H1 (cell line): ENCODE measurements around the gene VEGFC. TPM values are rescaled to one million over a fixed set of nuclear protein-coding genes. Genes with fewer than 3 reads are reported as not detected.

Experiments
- CBX8 ChIP-seq: fragments of 300-800, 300-1000 bp; sonication (generic); IDR thresholded peaks from 2 replicates; pipeline ENCODE4 v1.7.1; 2016; ENCODE audit warnings: low read depth, low read length, borderline replicate concordance
- CTBP2 ChIP-seq: IDR thresholded peaks from 2 replicates; pipeline ENCODE4 v1.7.0; 2011; ENCODE audit warnings: borderline replicate concordance, mild to moderate bottlenecking, moderate library complexity, mixed read lengths, low read length; ENCODE audit not compliant: insufficient read depth, insufficient read length
- GABPA ChIP-seq: IDR thresholded peaks from 2 replicates; pipeline ENCODE4 v1.6.1; 2011; ENCODE audit warnings: mild to moderate bottlenecking, low read length, moderate library complexity, borderline replicate concordance; ENCODE audit not compliant: insufficient read depth
- GTF2F1 ChIP-seq: IDR thresholded peaks from 2 replicates; pipeline ENCODE4 v1.6.1; 2012; ENCODE audit warnings: low read depth, low read length, improper control_type of control experiment, borderline replicate concordance
- NANOG ChIP-seq: IDR thresholded peaks from 2 replicates; pipeline ENCODE4 v1.6.1; 2011; ENCODE audit warnings: low read length, low read depth, mild to moderate bottlenecking, inconsistent platforms; ENCODE audit not compliant: insufficient read depth, poor library complexity, severe bottlenecking
- RBBP5 ChIP-seq: IDR thresholded peaks from 2 replicates; pipeline ENCODE4 v1.7.1; 2012; ENCODE audit warnings: low read depth, mild to moderate bottlenecking, inconsistent platforms, low read length, moderate library complexity, borderline replicate concordance
- SIN3A ChIP-seq, 2 experiments: IDR thresholded peaks in 1 of 2; conservative IDR thresholded peaks in 1 of 2; 2 replicates each; pipeline ENCODE4 v1.6.1; 2011 to 2012; ENCODE audit warnings: low read length in 2 of 2, improper control_type of control experiment in 1 of 2, low read depth in 1 of 2, mild to moderate bottlenecking in 1 of 2
- polyA plus RNA-seq, 7 experiments: library from polyadenylated mRNA; depleted of rRNA in 3 of 7; stranded (reverse) in 5 of 7; unstranded in 2 of 7; fragments of >200 nt in 5 of 7; fragments of 200-250 nt in 2 of 7; gene quantifications; 1 replicate in 5 of 7; 2 replicates in 1 of 7; 4 replicates in 1 of 7; pipeline versions ENCODE4 v1.2.1 to v1.2.3, GENCODE V29; 2011 to 2013; ENCODE audit warnings: missing spikeins in 2 of 7, mixed read lengths in 2 of 7
- total RNA-seq: library from RNA; stranded (reverse); fragmentation: NEBNext Ultra II Directional; extraction: Animal tissue kit (Norgen Biotek cat#: 25700); gene quantifications from 2 replicates; pipeline ENCODE4 v1.2.1, GENCODE V29; 2021
- TF ChIP-seq, protein P1 (sequence below): fragments of 300-600 bp; sonication (generic); IDR thresholded peaks from 2 replicates; pipeline ENCODE4 v1.7.1; 2012; ENCODE audit warnings: low read length, moderate library complexity, mild to moderate bottlenecking, inconsistent platforms; ENCODE audit not compliant: insufficient replicate concordance
- TF ChIP-seq, protein P2 (sequence below): IDR thresholded peaks from 2 replicates; pipeline ENCODE4 v1.6.1; 2012; ENCODE audit warnings: inconsistent platforms

Gene VEGFC
- total and polyA plus RNA-seq, 2 of the 8 experiments (the other 6 are each of a cell fraction or from before 2014, with no cell fraction given), result 0.53 to 1.4 TPM

DNA sequence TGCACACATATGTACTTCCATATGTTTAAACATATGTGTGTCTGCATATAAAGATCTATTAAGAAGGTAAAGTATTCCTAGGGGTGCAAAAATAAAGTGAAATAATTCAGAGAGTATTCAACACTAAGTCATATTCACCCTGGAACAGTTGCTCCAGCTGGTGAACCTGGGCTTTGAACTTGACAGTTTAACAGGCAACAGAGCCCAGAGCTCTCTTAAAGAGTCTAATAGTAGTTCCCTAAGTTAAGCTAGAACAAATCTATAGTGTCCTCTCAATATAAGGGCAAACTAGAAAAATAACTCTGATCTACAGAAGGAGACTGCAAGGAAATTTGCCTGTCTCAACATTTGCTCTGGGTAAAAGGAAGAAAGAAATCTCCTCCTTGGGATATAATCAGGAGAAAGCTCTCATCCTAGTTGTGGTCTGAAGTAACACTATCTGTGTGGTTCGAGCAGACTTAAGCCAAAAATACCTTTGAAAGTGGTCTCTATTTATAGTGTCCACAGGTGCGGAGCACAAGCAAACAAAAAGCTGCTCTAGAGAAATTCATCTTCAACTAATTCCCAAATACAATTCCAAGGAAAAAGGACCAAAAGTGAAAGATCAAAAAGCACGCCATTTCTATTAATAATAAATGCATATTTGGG is 29.9 kb downstream of the VEGFC start (continued):
- TF ChIP-seq, protein P1, sequence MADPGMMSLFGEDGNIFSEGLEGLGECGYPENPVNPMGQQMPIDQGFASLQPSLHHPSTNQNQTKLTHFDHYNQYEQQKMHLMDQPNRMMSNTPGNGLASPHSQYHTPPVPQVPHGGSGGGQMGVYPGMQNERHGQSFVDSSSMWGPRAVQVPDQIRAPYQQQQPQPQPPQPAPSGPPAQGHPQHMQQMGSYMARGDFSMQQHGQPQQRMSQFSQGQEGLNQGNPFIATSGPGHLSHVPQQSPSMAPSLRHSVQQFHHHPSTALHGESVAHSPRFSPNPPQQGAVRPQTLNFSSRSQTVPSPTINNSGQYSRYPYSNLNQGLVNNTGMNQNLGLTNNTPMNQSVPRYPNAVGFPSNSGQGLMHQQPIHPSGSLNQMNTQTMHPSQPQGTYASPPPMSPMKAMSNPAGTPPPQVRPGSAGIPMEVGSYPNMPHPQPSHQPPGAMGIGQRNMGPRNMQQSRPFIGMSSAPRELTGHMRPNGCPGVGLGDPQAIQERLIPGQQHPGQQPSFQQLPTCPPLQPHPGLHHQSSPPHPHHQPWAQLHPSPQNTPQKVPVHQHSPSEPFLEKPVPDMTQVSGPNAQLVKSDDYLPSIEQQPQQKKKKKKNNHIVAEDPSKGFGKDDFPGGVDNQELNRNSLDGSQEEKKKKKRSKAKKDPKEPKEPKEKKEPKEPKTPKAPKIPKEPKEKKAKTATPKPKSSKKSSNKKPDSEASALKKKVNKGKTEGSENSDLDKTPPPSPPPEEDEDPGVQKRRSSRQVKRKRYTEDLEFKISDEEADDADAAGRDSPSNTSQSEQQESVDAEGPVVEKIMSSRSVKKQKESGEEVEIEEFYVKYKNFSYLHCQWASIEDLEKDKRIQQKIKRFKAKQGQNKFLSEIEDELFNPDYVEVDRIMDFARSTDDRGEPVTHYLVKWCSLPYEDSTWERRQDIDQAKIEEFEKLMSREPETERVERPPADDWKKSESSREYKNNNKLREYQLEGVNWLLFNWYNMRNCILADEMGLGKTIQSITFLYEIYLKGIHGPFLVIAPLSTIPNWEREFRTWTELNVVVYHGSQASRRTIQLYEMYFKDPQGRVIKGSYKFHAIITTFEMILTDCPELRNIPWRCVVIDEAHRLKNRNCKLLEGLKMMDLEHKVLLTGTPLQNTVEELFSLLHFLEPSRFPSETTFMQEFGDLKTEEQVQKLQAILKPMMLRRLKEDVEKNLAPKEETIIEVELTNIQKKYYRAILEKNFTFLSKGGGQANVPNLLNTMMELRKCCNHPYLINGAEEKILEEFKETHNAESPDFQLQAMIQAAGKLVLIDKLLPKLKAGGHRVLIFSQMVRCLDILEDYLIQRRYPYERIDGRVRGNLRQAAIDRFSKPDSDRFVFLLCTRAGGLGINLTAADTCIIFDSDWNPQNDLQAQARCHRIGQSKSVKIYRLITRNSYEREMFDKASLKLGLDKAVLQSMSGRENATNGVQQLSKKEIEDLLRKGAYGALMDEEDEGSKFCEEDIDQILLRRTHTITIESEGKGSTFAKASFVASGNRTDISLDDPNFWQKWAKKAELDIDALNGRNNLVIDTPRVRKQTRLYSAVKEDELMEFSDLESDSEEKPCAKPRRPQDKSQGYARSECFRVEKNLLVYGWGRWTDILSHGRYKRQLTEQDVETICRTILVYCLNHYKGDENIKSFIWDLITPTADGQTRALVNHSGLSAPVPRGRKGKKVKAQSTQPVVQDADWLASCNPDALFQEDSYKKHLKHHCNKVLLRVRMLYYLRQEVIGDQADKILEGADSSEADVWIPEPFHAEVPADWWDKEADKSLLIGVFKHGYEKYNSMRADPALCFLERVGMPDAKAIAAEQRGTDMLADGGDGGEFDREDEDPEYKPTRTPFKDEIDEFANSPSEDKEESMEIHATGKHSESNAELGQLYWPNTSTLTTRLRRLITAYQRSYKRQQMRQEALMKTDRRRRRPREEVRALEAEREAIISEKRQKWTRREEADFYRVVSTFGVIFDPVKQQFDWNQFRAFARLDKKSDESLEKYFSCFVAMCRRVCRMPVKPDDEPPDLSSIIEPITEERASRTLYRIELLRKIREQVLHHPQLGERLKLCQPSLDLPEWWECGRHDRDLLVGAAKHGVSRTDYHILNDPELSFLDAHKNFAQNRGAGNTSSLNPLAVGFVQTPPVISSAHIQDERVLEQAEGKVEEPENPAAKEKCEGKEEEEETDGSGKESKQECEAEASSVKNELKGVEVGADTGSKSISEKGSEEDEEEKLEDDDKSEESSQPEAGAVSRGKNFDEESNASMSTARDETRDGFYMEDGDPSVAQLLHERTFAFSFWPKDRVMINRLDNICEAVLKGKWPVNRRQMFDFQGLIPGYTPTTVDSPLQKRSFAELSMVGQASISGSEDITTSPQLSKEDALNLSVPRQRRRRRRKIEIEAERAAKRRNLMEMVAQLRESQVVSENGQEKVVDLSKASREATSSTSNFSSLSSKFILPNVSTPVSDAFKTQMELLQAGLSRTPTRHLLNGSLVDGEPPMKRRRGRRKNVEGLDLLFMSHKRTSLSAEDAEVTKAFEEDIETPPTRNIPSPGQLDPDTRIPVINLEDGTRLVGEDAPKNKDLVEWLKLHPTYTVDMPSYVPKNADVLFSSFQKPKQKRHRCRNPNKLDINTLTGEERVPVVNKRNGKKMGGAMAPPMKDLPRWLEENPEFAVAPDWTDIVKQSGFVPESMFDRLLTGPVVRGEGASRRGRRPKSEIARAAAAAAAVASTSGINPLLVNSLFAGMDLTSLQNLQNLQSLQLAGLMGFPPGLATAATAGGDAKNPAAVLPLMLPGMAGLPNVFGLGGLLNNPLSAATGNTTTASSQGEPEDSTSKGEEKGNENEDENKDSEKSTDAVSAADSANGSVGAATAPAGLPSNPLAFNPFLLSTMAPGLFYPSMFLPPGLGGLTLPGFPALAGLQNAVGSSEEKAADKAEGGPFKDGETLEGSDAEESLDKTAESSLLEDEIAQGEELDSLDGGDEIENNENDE, result no peak
- TF ChIP-seq SIN3A (conservative IDR thresholded peaks at IDR 0.05 in 1 of 2, IDR thresholded peaks at IDR 0.05 in 1 of 2; ENCODE audit: low read depth in 1 of 2, low read length in 2 of 2) (no peak), NANOG (no peak), GABPA (no peak), GTF2F1 (no peak), CBX8 (no peak), CTBP2 (no peak), RBBP5 (no peak)
- TF ChIP-seq, protein P2, sequence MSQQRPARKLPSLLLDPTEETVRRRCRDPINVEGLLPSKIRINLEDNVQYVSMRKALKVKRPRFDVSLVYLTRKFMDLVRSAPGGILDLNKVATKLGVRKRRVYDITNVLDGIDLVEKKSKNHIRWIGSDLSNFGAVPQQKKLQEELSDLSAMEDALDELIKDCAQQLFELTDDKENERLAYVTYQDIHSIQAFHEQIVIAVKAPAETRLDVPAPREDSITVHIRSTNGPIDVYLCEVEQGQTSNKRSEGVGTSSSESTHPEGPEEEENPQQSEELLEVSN, result no peak
